ENCODE measurements around the gene ASIC3.

Gene ASIC3

DNA sequence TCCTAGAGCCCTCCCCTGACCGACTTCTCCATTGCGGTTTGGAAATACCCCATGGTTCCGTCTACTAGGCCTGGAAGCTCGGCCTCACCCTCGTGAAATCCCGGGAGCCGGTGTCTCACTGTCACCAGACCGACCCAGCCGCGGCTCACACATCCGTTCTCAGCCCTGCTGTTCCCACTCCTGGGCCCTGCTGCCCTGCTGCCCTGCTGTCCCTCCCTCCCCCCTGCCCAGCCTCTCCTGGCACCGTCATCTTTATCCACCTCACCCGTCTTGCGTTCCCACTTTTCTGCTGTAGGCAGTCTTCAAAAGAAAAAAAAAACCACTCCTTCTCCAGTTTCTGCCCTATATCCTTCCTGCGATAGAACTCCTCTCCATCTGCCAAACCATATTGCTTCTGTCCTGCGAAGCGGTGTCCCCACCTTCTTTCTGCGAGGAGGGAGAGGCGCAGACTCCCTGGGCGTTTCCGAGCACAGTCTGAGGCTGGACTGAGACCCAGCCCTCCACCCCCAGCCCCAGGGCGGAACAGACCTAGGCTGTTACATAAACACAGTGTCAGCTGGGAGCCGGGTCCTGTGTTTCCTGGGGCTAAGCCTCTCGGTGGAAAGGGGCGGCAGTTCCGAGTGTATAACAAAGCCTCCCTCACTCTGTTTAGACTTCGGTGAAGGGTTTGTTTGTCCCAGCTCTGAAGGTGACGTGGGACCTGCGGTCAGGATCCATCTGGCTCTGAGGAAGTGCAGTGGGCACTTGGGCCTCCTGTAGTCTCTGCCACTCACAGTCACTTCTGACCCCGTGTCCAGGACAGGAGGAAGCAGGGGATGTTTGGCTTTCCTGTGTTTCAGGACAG, 40.7 kb downstream of the ASIC3 start:
- DNase-seq = no peak

DNA sequence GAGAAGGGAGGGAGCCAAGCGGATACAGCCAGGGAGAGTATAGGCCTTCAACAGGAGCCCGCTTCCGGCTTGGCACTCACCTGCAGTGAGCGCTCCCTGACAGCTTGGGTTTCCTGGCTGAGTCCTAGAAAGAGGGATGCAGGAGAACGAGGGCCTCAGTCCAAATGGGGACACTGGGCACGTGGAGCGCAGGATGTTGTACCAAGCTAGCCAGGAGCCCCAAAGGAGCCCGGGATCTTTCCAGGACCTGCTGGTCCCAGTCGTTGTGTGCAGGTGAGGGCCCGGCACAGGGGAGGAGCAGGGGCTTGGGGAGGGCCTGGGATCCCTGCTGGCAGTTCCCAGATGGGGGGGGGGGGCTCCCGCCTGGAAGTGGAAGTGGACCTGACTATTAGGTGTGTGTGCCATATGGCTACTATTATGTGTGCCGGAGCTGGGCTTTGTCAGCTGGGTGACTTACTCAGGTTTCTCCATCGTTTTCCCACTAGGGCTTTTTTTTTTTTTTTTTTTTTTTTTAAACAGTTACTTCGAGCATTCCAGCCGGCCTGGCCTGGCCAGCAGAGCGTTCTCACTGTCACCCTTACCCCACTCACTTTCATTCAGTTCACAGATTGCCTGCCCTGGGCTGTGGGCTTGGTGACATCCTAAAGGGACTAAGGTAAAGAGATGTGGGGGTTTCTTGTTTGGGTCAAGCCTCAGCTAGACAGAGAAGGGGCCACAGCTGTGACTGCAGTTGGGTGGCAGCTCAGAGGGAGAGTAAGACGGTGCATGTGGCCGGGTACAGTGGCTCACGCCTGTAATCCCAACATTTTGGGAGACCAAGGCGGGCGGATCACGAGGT, 41.8 kb downstream of the ASIC3 start:
- DNase-seq = no peak

DNA sequence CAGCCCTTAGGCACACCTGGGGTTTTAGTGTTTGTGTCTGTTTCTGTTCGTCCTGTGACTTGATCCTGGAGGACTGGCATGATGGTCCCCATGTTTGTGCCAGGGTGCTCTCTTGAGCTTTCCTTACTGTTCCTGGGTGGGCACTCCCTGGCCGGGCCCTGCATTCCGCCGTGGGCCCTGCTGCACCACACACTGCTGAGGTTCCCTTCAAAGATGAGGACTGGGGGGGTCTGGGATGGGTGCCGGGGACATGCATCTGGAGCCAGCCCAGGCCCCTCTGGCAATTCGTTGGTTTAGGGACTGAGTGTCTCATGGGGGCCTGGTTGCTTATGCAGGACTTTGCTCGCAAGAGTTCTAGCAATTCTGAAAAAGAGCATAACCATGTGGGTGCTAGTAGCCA, 42.7 kb downstream of the ASIC3 start:
- DNase-seq = no peak

DNA sequence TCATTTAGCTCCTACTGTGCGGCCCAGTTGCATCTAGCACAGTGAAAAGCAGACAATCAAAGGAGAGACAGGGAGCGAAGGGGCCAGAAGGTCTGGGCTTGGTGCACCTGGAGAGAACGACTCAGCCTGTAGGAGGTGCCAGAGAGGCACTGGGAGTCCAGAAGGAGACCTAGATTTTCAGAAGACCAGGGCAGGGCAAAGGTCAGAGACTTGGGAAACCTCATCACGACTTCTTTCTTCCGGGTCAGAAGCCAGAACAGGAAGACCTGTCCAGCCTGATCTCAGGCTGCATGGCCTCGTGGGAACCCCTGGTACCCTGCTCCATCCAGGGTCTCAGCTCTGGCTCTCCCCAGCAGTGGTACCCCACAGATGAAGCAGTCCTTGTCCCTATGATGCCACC, 43.1 kb downstream of the ASIC3 start:
- no peak for DNase-seq

DNA sequence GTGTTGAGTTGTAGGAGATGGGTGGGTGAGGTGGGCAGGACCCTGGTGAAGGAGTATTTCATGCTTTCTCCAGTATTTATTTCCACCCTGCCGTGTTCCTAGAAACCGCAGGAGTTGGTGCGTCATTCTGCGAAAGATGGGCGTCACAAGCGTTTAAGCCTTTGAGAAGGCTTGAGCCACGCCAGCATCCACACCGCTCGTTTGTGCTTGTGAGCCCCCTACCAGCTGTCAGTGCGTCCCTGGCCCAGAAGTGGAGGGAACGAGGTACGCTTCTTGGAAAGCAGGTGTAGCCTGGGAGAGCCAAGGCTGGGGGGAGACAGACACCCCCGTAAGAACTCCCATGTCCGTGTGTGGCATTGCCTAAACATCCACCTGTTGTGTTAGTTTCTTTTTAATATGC, 43.7 kb downstream of the ASIC3 start:
- no peak for DNase-seq

DNA sequence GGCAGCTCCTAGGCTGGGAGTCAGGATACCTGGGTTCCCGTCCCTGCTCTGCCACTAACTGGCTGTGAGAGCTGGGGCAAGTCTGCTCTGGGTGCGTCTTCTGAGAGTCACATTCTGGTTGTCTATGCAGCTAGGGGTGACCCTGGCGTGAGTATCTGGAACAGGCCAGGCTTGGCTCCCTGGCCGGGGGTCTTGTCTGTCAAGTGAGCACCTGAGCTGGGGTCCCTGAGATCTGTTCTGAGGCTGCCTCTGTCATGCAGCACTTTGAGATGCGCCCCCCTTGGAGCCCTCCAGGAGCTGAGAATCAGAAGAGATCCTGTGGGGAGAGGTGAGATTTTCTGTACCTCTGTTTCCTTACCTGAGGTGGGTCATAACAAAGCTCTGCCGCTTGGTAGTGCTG, 45.4 kb downstream of the ASIC3 start:
- DNase-seq = no peak

DNA sequence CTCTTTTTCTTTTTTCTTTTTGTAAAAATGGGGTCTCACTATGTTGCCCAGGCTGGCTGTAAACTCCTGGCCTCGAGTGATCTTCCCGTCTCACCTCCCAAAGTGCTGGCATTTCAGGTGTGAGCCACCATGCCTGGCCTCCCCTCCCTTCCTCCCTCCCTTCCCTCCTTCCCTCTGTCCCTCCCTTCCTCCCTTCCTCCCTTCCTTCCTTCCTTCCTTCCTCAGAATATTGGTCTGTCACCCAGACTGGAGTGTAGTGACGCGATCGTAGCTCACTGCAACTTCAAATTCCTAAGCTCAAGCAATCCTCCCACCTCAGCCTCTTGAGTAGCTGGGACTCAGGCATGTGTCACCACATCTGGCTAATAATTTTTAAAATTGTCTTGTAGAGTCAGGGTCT, 46.3 kb downstream of the ASIC3 start:
- DNase-seq = no peak

DNA sequence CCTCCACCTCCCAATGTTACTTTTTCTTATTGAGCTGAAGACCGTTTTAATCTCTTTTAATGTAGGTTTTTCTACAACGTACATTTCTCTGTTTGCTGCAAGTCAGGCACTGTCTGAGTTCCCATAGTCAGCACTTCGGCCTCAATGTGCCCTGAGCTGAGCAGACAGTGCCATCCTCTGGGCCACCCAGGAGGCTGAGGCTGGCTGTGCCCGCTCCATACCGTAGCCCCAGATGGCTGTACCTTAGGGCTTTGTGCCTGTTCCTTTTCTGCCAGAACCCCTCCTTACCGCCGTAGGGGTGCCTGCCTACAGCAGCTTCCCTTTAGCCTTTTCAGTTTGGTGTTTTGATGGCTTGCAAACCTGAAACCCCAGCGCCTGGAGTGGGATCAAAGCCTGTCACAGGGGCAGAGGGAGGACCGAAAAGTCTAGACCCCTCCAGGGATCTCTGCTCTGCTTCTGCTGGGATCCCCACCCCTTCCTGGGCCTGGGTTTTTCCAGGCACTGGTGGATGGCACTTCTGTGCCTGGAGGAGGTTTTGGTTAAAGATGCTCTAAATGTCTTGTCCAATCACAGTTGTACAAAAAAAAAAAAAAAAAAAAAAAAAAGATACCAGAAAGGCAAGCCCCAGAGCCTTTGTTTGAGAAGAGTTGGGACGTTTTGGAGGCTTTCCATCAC, 46.9 kb downstream of the ASIC3 start:
- no peak for DNase-seq

DNA sequence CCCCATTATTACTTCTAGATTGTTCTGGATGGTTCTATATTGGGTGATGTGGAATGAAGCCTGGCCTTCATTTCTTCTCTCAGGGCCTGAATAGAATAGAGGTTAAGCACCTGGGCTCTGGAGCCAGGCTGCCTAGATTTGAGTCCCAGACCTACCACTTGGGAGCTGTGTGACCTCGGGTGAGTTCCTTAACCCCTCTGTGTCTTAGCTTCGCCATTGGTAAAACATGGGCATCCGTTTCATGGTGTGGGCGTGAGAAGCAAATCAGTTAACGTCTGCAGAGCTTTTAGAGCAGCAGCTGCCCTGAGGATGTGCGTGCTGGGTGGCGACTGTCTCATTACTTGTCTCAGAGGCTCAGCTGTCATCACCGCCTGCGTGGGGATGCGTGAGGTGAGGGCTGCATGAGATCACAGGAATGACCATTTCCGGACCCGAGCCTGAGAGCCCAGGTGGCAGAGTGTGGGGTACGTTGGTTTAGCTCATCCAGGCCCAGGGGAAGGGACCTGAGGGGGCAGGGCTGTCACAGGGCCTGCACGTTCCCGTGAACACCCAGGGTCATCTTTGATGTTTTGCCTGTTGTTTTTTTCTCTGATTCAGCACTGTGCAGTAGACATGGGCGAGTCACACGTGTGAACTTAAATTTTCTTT, 47.6 kb downstream of the ASIC3 start:
- no peak for DNase-seq

DNA sequence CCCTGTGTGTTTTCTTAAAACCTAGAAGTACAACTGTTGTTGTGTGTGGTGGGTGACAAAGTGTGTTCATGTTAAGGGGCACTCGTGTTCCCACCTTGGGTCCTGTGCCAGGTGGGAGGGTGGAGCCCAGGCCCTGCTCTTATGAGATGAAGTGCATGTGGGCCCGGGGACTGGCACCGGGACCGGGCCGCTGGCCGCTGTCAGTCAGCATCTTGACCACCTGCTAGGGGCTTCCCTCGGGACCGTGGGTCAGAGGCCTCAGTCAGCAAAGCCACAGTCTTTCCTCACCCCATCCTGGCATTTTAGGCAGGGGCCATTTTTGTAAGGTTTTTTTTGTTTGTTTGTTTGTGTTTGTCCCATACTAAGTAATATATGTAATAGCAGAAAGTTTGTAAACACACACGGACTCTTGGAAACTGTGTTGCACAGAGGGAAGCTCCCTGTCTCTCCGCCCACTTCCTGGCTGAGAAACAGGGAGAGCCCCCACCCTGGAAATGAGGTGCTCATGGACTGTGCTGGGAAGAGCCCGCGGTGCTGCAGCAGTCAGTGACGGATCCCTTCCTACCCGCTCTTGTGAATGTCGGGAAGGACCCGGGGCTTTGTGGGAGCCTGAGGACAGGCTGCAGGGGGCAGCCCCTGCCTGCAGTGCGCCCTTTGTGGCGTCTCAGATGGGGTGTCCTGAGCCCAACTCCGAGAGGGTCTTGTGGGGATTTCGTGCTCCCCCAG, 51.3 kb downstream of the ASIC3 start:
- no peak for DNase-seq

DNA sequence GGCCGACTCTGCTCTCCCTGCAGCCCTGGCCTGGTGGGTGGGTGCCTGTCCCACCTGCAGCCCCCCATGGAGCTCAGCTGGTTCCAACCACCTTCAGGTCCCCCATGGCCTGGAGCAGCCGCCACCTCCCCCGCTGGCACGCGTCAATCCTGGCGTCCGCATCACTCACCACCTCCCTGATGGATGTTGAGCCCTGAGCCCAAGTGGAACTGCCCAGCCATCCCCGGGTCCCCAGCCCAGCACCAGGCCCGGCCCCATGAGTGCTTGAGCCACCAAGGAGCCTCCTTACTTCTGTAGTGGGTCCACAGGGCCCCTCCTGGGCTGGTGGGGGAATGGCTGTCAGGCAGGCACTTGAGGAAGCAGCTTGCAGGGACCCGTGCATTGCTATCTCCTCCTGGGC, 52.6 kb downstream of the ASIC3 start:
- no peak for DNase-seq

DNA sequence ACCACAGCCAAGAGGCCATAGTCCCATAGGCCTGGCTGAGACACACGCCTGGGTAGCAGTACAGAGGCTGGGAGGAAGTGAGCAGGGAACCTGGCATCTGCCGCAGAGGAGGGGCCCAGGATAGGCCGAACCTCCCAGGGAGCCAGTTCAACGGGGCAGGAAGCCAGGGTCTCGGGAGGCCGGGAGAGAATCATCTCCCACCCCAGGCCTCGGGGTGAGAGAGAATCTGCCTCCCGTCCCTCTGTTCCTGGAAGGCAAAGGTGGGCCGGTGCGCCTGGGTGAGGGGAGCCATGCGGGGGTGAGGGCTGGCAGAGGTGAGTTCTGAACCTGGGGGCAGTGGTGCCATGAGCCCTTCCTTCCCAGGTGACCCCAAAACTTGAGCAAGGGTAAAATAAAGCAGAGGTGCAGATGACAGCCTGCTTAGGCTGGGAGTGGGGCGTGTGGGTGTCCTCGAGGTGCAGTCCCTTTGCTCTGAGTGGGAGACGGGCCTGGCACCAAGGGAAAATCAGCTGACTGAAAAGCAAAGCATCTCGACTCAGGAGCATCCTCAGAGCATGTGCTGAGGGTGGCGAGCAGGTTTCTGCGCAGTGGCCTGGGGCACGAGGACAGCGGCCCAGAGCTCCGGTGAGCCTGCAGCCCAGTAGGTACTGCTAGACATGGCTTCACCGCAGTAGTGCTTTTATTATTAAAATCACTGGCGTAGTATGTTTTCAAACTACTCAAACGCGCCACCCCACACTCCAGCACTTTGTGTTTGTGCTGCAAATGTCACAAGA, 53.5 kb downstream of the ASIC3 start:
- no peak for DNase-seq
